Measurements from ENCODE around the gene CELA2B.

The CELA2B gene

GRCh38 chr1:15526021-15526489, 50.2 kb downstream of the CELA2B start:
- no peak for DNase-seq (ENCODE audit: low read depth)

- peak; percentile 89 for DNase-seq (ENCODE audit: low read depth)
Observed at GRCh38 chr1:15526490-15527339, 50.8 kb downstream of the CELA2B start, which contains the start of gene DNAJC16. DNAJC16 (plus strand) TSS chr1:15526848; CDS start chr1:15529106, 2,258 bp downstream.

- no peak for DNase-seq (ENCODE audit: low read depth)
Observed at GRCh38 chr1:15531003-15531402, 55.1 kb downstream of the CELA2B start.

- no peak for DNase-seq (ENCODE audit: low read depth)
Observed at GRCh38 chr1:15531682-15532081, 55.8 kb downstream of the CELA2B start.

- no peak for DNase-seq (ENCODE audit: low read depth)
Observed at GRCh38 chr1:15538771-15539170, 62.9 kb downstream of the CELA2B start.

GRCh38 chr1:15540186-15540585, 64.3 kb downstream of the CELA2B start:
- DNase-seq (ENCODE audit: low read depth), result no peak

All from stimulated activated CD8-positive, alpha-beta memory T cell treated with anti-CD3 and anti-CD28 coated beads, Interleukin-15, amount 100 ng/mL, for 1 hour (primary cell).